Thyroid gland (tissue), 4 donors: ENCODE results near the gene ACAP2.

Source experiments
- CTCF ChIP-seq, 6 experiments: fragments of 200-600 bp in 3 of 6; fragments of 450-650 bp in 3 of 6; sonication (generic) in 3 of 6; IDR thresholded peaks; one replicate each; pipeline ENCODE4 v1.5.1; 2016 to 2019; ENCODE audit warnings: antibody characterized with exemption in 6 of 6, mild to moderate bottlenecking in 2 of 6, inconsistent platforms in 1 of 6, moderate library complexity in 1 of 6
- POLR2A ChIP-seq, 2 donors: fragments of 450-650 bp; IDR thresholded peaks; one replicate each; pipeline ENCODE4 v1.6.1; 2017; ENCODE audit warnings: antibody characterized with exemption in 2 of 2, mild to moderate bottlenecking in 2 of 2, moderate library complexity in 1 of 2

- TF ChIP-seq CTCF (IDR thresholded peaks at IDR 0.05) (no peak), POLR2A (IDR thresholded peaks at IDR 0.05) (no peak)
These were observed 204.2 kb downstream of the ACAP2 start for GRCh38 chr3:195238586-195239118.
